Hepatocyte (in vitro differentiated cells): ENCODE data around the gene PAQR9. TPM values are rescaled to one million over a fixed set of nuclear protein-coding genes. Genes with fewer than 3 reads are reported as not detected.

ENCODE experiments used
- DNase-seq: peaks from one replicate; pipeline ENCODE4 v3.0.0-alpha.2; 2016; ENCODE audit warnings: low spot score
- H2AFZ ChIP-seq: fragments of 200-600 bp; sonication (generic); 2 replicates; pipeline ENCODE4 v1.6.0; 2016; ENCODE audit warnings: antibody characterized with exemption, mild to moderate bottlenecking
- H3K27ac ChIP-seq: fragments of 200-600 bp; sonication (generic); 2 replicates; pipeline ENCODE4 v1.5.1; 2016; ENCODE audit warnings: mild to moderate bottlenecking
- H3K27me3 ChIP-seq: fragments of 200-600 bp; sonication (generic); 2 replicates; pipeline ENCODE4 v1.6.1; 2016
- H3K36me3 ChIP-seq: fragments of 200-600 bp; sonication (generic); replicated peaks from 2 replicates; pipeline ENCODE4 v1.5.1; 2016; ENCODE audit warnings: low read depth; ENCODE audit not compliant: insufficient read depth
- H3K4me1 ChIP-seq: fragments of 200-600 bp; sonication (generic); 2 replicates; pipeline ENCODE4 v1.5.1; 2016; ENCODE audit warnings: mild to moderate bottlenecking, moderate library complexity; ENCODE audit not compliant: insufficient read depth
- H3K4me2 ChIP-seq: fragments of 200-600 bp; sonication (generic); 2 replicates; pipeline ENCODE4 v1.6.0; 2016
- H3K4me3 ChIP-seq: fragments of 200-600 bp; sonication (generic); 2 replicates; pipeline ENCODE4 v1.5.1; 2016; ENCODE audit warnings: mild to moderate bottlenecking
- H3K79me2 ChIP-seq: fragments of 200-600 bp; sonication (generic); 2 replicates; pipeline ENCODE4 v1.6.0; 2017; ENCODE audit warnings: mild to moderate bottlenecking
- H3K9me2 ChIP-seq: fragments of 200-600 bp; sonication (generic); replicated peaks from 2 replicates; pipeline ENCODE4 v1.6.0; 2017; ENCODE audit warnings: mild to moderate bottlenecking; ENCODE audit not compliant: insufficient read depth
- H3K9me3 ChIP-seq: fragments of 200-600 bp; sonication (generic); 2 replicates; pipeline ENCODE4 v1.5.1; 2016; ENCODE audit warnings: low read depth, mild to moderate bottlenecking
- H4K20me1 ChIP-seq: fragments of 200-600 bp; sonication (generic); 2 replicates; pipeline ENCODE4 v1.6.0; 2016; ENCODE audit warnings: mild to moderate bottlenecking; ENCODE audit not compliant: insufficient read depth, poor library complexity, severe bottlenecking
- EZH2 ChIP-seq: fragments of 200-600 bp; sonication (generic); IDR thresholded peaks from 2 replicates; pipeline ENCODE4 v1.6.1; 2016; ENCODE audit warnings: antibody characterized with exemption, mild to moderate bottlenecking, borderline replicate concordance
- EZH2phosphoT487 ChIP-seq: fragments of 200-600 bp; sonication (generic); IDR thresholded peaks from one replicate; pipeline ENCODE4 v1.6.1; 2018; ENCODE audit warnings: antibody characterized with exemption, mild to moderate bottlenecking, low read depth, moderate library complexity; ENCODE audit not compliant: unreplicated experiment, severe bottlenecking
- WGBS: methylation state at CpG from one replicate; pipeline ENCODE4 v1.1.6; 2016; ENCODE audit warnings: low lambda C conversion rate; ENCODE audit errors: missing lambda C conversion rate; 5-methylcytosine and 5-hydroxymethylcytosine counted together
- polyA plus RNA-seq: library from polyadenylated mRNA; unstranded; fragments of >200 nt; fragmentation: Nextera tagmentation; extraction: Ambion mirVana; gene quantifications from 2 replicates; pipeline ENCODE4 v1.2.1, GENCODE V29; 2016
- total RNA-seq: library from RNA; depleted of rRNA; stranded (reverse); fragments of >200 nt; gene quantifications from 2 replicates; pipeline ENCODE4 v1.2.3, GENCODE V29; 2014
- TF ChIP-seq, protein P1 (sequence below): fragments of 200-600 bp; sonication (generic); IDR thresholded peaks from 2 replicates; pipeline ENCODE4 v1.5.1; 2016; ENCODE audit warnings: antibody characterized with exemption, mild to moderate bottlenecking; ENCODE audit not compliant: poor library complexity

The PAQR9 gene
- total and polyA plus RNA-seq, 2 experiments from 2014 or later: 2.9 to 3.8 TPM

DNA sequence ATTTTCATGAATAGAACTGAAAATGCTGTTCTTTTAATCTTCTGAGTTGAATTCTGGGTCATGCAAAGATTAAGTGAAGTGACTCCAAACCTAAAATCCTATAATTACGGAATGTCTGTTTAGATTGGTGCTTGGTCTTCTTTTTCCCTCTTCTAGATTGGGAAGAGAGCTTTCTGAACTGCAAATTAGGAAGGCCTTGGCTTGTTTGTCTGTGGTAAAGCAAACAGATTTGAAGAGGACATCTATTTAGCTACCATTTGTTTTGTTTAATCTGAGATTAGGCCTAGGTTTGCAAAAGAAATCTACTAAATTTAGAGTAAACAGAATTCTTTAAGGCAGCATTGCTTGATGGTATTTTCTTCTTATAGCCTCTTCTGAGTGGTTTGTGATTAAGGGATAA lies 23.5 kb downstream of the PAQR9 start:
- no peaks in the 10 kb centered on the region for H4K20me1 ChIP-seq
- no peak overlapping the region for H3K4me2 ChIP-seq
- TF ChIP-seq, protein P1, sequence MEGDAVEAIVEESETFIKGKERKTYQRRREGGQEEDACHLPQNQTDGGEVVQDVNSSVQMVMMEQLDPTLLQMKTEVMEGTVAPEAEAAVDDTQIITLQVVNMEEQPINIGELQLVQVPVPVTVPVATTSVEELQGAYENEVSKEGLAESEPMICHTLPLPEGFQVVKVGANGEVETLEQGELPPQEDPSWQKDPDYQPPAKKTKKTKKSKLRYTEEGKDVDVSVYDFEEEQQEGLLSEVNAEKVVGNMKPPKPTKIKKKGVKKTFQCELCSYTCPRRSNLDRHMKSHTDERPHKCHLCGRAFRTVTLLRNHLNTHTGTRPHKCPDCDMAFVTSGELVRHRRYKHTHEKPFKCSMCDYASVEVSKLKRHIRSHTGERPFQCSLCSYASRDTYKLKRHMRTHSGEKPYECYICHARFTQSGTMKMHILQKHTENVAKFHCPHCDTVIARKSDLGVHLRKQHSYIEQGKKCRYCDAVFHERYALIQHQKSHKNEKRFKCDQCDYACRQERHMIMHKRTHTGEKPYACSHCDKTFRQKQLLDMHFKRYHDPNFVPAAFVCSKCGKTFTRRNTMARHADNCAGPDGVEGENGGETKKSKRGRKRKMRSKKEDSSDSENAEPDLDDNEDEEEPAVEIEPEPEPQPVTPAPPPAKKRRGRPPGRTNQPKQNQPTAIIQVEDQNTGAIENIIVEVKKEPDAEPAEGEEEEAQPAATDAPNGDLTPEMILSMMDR: no peak
- TF ChIP-seq EZH2 (no peak), EZH2phosphoT487 (no peak)
- no peak overlapping the region for H3K4me3 ChIP-seq
- no peaks in the 10 kb centered on the region for H3K79me2 ChIP-seq
- no peak overlapping the region for H3K27ac ChIP-seq
- DNase-seq: no peak
- H3K27me3 ChIP-seq: no peaks in the 10 kb centered on the region
- no peaks in the 10 kb centered on the region for H3K9me3 ChIP-seq
- H3K9me2 ChIP-seq: no peaks in the 10 kb centered on the region
- no peak overlapping the region for H2AFZ ChIP-seq
- WGBS: 47% methylated on average over 1 of the region's 1 CpG
- H3K36me3 ChIP-seq: no peaks in the 10 kb centered on the region
- H3K4me1 ChIP-seq: no peaks in the 10 kb centered on the region

GRCh38 chr3:142935963-142936362 lies 27.5 kb downstream of the PAQR9 start:
- H3K27ac ChIP-seq: no peak overlapping the region
- 74% methylated on average over 5 of the region's 5 CpGs for WGBS
- TF ChIP-seq EZH2: no peak
- TF ChIP-seq, protein P1: no peak
- no peak overlapping the region for H3K4me3 ChIP-seq
- no peaks in the 10 kb centered on the region for H3K36me3 ChIP-seq
- no peak overlapping the region for H3K4me2 ChIP-seq
- no peaks in the 10 kb centered on the region for H3K9me2 ChIP-seq
- no peaks in the 10 kb centered on the region for H3K4me1 ChIP-seq
- H3K27me3 ChIP-seq: no peaks in the 10 kb centered on the region
- H4K20me1 ChIP-seq: no peaks in the 10 kb centered on the region
- no peaks in the 10 kb centered on the region for H3K79me2 ChIP-seq
- DNase-seq: no peak
- no peaks in the 10 kb centered on the region for H3K9me3 ChIP-seq
- no peak overlapping the region for H2AFZ ChIP-seq

DNA sequence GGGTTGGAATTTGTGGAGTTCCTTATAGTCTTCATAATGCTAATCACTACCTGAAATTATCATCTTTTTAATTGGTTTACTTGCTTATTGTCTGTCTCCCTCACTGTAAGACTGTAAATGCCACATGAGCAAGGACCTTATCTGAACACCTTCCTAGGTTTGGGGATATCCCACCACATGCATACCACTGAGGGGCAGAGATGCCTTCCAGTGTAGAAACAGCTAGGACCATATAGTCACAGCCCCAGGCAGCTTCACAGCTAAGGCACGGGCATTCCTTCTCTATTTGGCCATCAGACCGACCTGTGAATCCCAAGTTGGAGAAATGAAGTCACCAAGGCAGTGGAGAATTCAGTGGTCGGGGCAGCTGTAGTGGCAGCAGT lies 28.6 kb downstream of the PAQR9 start:
- no peaks in the 10 kb centered on the region for H3K9me3 ChIP-seq
- no peak overlapping the region for H3K4me3 ChIP-seq
- no peak overlapping the region for H3K4me2 ChIP-seq
- H2AFZ ChIP-seq: no peak overlapping the region
- H3K4me1 ChIP-seq: no peaks in the 10 kb centered on the region
- H3K27me3 ChIP-seq: no peaks in the 10 kb centered on the region
- no peak for DNase-seq
- H3K79me2 ChIP-seq: no peaks in the 10 kb centered on the region
- H3K27ac ChIP-seq: no peak overlapping the region
- WGBS: 92% methylated on average over 3 of the region's 3 CpGs
- H4K20me1 ChIP-seq: no peaks in the 10 kb centered on the region
- no peak for TF ChIP-seq EZH2
- no peak for TF ChIP-seq EZH2phosphoT487
- TF ChIP-seq, protein P1: no peak
- H3K9me2 ChIP-seq: no peaks in the 10 kb centered on the region
- no peaks in the 10 kb centered on the region for H3K36me3 ChIP-seq
